Ovary (tissue), 9 donors: ENCODE results near the gene TOP3B. TPM values are rescaled to one million over a fixed set of nuclear protein-coding genes. Genes with fewer than 3 reads are reported as not detected.

Experiments
- DNase-seq, 5 donors: peaks; one replicate each; pipeline ENCODE4 v3.0.0-alpha.2; 2019 to 2020
- H3K27ac ChIP-seq, 2 donors: fragments of 200-600 bp; one replicate each; pipeline versions ENCODE4 v1.5.1 to v1.8.0; 2019 to 2022
- H3K27me3 ChIP-seq: fragments of 200-600 bp; one replicate; pipeline ENCODE4 v1.8.0; 2022
- H3K36me3 ChIP-seq: fragments of 200-600 bp; sonication (generic); one replicate; pipeline ENCODE4 v1.5.1; 2019
- H3K4me1 ChIP-seq: one replicate; pipeline ENCODE4 v1.8.1; 2013; ENCODE audit warnings: mild to moderate bottlenecking, moderate library complexity; ENCODE audit not compliant: insufficient read depth
- H3K4me3 ChIP-seq: fragments of 200-600 bp; sonication (generic); one replicate; pipeline ENCODE4 v1.5.1; 2017
- H3K9me3 ChIP-seq, 2 donors: fragments of 200-600 bp in 1 of 2; sonication (generic) in 1 of 2; one replicate each; pipeline versions ENCODE4 v1.5.1 to v1.8.1; 2013 to 2019; ENCODE audit warnings: mild to moderate bottlenecking in 1 of 2, moderate library complexity in 1 of 2
- EP300 ChIP-seq: sonication (generic); formaldehyde crosslinking; IDR thresholded peaks from one replicate; pipeline ENCODE4 v1.6.1; 2017; ENCODE audit warnings: antibody characterized with exemption
- POLR2A ChIP-seq: fragments of 450-650 bp; IDR thresholded peaks from one replicate; pipeline ENCODE4 v1.6.1; 2017; ENCODE audit warnings: antibody characterized with exemption, mild to moderate bottlenecking, moderate library complexity
- WGBS, 3 donors: extraction: QIAGEN DNeasy Blood & Tissue Kit in 1 of 3; methylation state at CpG; one replicate each; pipeline versions ENCODE4 v1.1.5 to v1.1.7; 2013 to 2017; 5-methylcytosine and 5-hydroxymethylcytosine counted together
- intact Hi-C, 4 donors: fragments of 100-400 bp; cut with DNase I; formaldehyde crosslinking; loops; one replicate each; pipeline versions ENCODE4 v1.11.0 to v1.15.1; 2022 to 2023
- polyA plus RNA-seq, 2 donors: library from polyadenylated mRNA; stranded (reverse); fragments of 200-250 nt in 1 of 2; fragments of 350-450 nt in 1 of 2; fragmentation: Illumina TruSeq in 1 of 2; extraction: RNeasy Lipid Tissue Mini Kit (QIAGEN cat#74804) in 1 of 2; gene quantifications; one replicate each; pipeline ENCODE4 v1.2.3, GENCODE V29; 2013 to 2014
- total RNA-seq, 7 donors: library from RNA; depleted of rRNA in 2 of 7; stranded (reverse); fragments of >200 nt in 2 of 7; fragmentation: NEBNext Ultra II Directional in 3 of 7; extraction: Animal tissue kit (Norgen Biotek cat#: 25700) in 3 of 7; gene quantifications; one replicate each; pipeline versions ENCODE4 v1.1.0 to v1.2.4, GENCODE V29; 2016 to 2023
- TF ChIP-seq, protein P1 (sequence below), 3 donors: fragments of 450-650 bp in 2 of 3; fragments of 200-600 bp in 1 of 3; IDR thresholded peaks; one replicate each; pipeline versions ENCODE4 v1.5.1 to v1.8.0; 2016 to 2022; ENCODE audit warnings: antibody characterized with exemption in 3 of 3, mild to moderate bottlenecking in 1 of 3
- donor health status: DM: no; HTN: no; CAD: no; lungs with moderate emphysema.
- donor health status: DM: no; HTN: no; CAD: no.
- donor health status: Bipolar disorder and iron deficiency.
- donor health status: DM: yes; HTN: yes; CAD: no.
- donor health status: DM: no; HTN: no; CAD: no.
- donor health status: DM: yes; HTN: yes; CAD: no.

TOP3B gene
- total and polyA plus RNA-seq, 9 donors: 9.1 to 31.5 (median 24.1) TPM

DNA sequence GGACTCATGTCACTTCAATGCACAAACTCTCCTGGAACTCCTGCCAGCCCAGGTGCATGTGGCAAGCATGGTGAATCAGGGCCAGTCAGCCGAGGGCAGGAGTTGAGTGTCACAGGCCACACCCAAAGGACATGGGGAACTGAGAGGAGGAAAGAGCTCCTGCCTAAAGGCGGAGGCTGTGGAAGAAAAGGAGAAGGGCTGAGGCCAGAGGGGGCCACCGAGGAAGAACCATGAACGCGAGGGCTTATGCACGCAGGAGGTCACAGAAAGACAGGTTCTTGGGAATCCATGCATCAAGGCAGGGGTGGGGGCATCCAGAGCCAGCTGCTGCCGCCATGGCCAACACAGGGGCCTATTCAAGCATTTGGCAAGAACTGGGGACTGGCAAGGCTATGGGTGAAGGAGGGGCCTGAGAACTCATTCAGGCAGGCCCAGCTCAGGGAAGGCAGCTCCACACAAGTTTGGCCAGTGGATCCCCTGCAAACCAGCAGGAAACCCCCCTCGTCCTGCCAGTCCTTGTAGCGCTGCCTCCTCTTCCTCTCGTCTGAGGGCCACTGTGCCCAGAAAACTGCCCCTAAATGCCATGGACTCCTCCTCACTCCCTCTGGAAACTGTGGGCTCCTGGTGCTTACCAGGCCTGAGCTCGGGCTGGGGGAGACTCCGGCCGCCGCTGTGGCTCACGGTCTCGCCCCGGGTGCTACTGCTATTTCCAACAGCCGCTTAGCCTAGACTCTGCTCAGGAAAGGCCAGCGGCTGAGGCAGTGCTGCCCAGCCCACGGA, 45.4 kb downstream of the TOP3B start:
- Histone ChIP-seq H3K27ac (peak overlapping the region; percentile 71 to 92), H3K4me1 (peaks cover 17% of the 10 kb centered on the region), H3K36me3 (no peaks in the 10 kb centered on the region), H3K9me3 (no peaks in the 10 kb centered on the region), H3K27me3 (no peaks in the 10 kb centered on the region), H3K4me3 (peak overlapping the region; percentile 79)
- 47 to 53% (median 48%) methylated on average over 20 of the region's 20 CpGs for WGBS, 3 donors
- intact Hi-C loops: loop anchor here in 1 of 4 donors (5.0 kb wide), 1 partner anchor 225 kb away; no protein-coding TSS in a partner anchor
- no peak for DNase-seq
- TF ChIP-seq, protein P1, sequence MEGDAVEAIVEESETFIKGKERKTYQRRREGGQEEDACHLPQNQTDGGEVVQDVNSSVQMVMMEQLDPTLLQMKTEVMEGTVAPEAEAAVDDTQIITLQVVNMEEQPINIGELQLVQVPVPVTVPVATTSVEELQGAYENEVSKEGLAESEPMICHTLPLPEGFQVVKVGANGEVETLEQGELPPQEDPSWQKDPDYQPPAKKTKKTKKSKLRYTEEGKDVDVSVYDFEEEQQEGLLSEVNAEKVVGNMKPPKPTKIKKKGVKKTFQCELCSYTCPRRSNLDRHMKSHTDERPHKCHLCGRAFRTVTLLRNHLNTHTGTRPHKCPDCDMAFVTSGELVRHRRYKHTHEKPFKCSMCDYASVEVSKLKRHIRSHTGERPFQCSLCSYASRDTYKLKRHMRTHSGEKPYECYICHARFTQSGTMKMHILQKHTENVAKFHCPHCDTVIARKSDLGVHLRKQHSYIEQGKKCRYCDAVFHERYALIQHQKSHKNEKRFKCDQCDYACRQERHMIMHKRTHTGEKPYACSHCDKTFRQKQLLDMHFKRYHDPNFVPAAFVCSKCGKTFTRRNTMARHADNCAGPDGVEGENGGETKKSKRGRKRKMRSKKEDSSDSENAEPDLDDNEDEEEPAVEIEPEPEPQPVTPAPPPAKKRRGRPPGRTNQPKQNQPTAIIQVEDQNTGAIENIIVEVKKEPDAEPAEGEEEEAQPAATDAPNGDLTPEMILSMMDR (IDR thresholded peaks at IDR 0.05): no peak
- TF ChIP-seq EP300 (no peak), POLR2A (no peak)

DNA sequence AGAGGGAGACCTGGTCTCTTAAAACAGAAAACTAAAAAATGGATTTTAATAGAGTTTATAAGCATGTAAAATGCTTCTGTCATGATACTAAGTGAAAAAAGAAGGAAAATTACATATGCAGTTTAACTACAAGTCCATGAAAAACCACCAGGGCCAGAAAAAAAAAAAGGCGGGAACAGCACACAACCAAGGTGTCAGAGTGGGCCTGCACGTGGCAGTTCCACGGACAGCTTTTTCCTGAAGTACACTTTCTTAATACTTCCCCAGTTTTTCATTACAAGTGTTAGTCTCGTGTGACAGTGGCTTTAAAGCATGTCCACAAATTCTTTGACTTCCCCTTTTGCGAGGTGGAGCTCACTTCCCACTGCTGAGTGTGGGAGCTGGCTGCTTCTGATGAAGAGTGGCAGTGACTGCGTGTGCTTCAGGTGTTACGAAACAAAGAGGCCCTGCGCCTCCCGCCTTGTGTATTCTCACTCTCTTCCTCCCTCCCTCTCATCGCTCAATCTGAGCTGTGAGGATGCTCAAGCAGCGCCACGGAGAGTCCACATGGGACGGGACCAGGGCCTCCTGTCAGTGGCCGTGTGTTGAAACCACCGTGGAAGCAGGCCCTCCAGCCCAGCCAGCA, 46.3 kb downstream of the TOP3B start:
- Histone ChIP-seq H3K9me3 (no peaks in the 10 kb centered on the region), H3K4me1 (peaks cover 16% of the 10 kb centered on the region), H3K4me3 (no peak overlapping the region), H3K27ac (peak overlapping the region in 1 of 2 donors; percentile 92), H3K27me3 (no peaks in the 10 kb centered on the region), H3K36me3 (no peaks in the 10 kb centered on the region)
- TF ChIP-seq POLR2A (no peak), EP300 (no peak)
- TF ChIP-seq, protein P1 (IDR thresholded peaks at IDR 0.05): no peak
- intact Hi-C loops: loop anchor here in 1 of 4 donors (5.0 kb wide), 1 partner anchor 224 kb away; no protein-coding TSS in a partner anchor
- no peak for DNase-seq
- WGBS, 3 donors: 87 to 91% (median 91%) methylated on average over 15 of the region's 15 CpGs

DNA sequence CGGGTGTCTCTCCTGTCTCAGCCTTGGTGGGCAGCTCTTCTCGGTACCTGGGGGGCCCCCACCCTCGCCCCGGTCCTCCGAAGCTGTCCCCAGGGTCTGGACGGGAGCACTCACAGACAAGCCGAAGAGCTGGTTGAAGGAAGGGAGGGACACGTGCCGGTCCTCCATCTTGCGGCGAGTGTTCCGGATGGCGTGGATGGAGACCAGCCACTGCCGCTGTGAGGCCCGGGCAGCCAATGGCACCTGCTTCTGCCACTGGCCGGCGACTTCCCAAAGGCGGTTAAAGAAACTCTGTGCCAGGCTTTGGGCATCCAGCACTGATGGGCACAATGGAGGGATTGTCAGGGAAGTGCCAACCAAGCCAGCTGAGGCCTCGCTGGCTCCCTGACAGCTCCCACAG, 48.7 kb downstream of the TOP3B start:
- WGBS, 3 donors: 93 to 96% (median 96%) methylated on average over 19 of the region's 19 CpGs
- intact Hi-C loops: no loop called here
- Histone ChIP-seq H3K36me3 (no peaks in the 10 kb centered on the region), H3K4me3 (no peak overlapping the region), H3K9me3 (no peaks in the 10 kb centered on the region), H3K4me1 (peaks cover 13% of the 10 kb centered on the region), H3K27ac (no peak overlapping the region), H3K27me3 (no peaks in the 10 kb centered on the region)
- TF ChIP-seq EP300 (no peak), POLR2A (no peak)
- TF ChIP-seq, protein P1 (IDR thresholded peaks at IDR 0.05): no peak
- DNase-seq: peak in 1 of 5 donors; percentile 23

DNA sequence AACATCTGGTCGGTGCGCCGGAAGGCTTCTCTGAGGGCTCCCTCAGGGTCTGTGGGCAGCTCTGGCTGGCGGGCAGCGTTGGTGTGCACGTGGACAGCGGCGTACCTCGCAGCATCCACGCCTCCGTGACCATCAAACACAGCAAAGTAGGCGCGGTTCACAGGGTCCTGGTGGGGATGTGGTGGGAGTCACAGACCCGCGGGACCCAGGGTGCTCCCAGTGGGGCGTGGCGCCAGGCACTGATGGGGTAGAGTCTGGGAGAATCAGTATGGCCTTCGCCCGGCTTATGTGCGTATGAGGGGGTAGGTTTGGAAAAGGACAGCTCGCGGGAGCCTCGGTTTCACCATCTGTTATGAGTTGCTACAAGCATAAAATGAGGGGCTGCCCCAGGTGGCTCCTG, 49.2 kb downstream of the TOP3B start:
- Histone ChIP-seq H3K9me3 (no peaks in the 10 kb centered on the region), H3K4me3 (no peak overlapping the region), H3K36me3 (no peaks in the 10 kb centered on the region), H3K4me1 (peaks cover 11% of the 10 kb centered on the region), H3K27ac (no peak overlapping the region), H3K27me3 (no peaks in the 10 kb centered on the region)
- DNase-seq: peak in 1 of 5 donors; percentile 24
- WGBS, 3 donors: 93 to 97% (median 97%) methylated on average over 20 to 23 of the region's 23 CpGs
- intact Hi-C loops: no loop called here
- TF ChIP-seq, protein P1 (IDR thresholded peaks at IDR 0.05): no peak
- TF ChIP-seq EP300 (no peak), POLR2A (no peak)
